CD4-positive, CD25-positive, alpha-beta regulatory T cell (primary cell): ENCODE results near the gene MMP28. TPM values are rescaled to one million over a fixed set of nuclear protein-coding genes. Genes with fewer than 3 reads are reported as not detected.

Experiments
- ATAC-seq, 2 donors: fragments of 150-1000 bp; cut with Tn5 transposase; one replicate each; pipeline ENCODE4 v1.10.0; 2021; ENCODE audit warnings: low read depth in 2 of 2, moderate number of reproducible peaks in 2 of 2, moderate library complexity in 1 of 2
- DNase-seq, 3 donors: peaks; one replicate each; pipeline versions ENCODE4 v3.0.0 to v3.0.0-alpha.2; 2012 to 2022; ENCODE audit warnings: mixed read lengths in 1 of 3
- H3K27ac ChIP-seq: one replicate; pipeline ENCODE4 v1.7.0; 2013; ENCODE audit warnings: mild to moderate bottlenecking, low read length; ENCODE audit not compliant: insufficient read depth, poor library complexity, severe bottlenecking
- H3K27me3 ChIP-seq: one replicate; pipeline ENCODE4 v1.7.0; 2013; ENCODE audit warnings: low read length; ENCODE audit not compliant: control insufficient read depth, insufficient read depth
- H3K36me3 ChIP-seq: one replicate; pipeline ENCODE4 v1.7.0; 2013; ENCODE audit warnings: mild to moderate bottlenecking, low read length, moderate library complexity; ENCODE audit not compliant: control insufficient read depth, insufficient read depth
- H3K4me1 ChIP-seq: 2 replicates; pipeline ENCODE4 v1.7.0; 2013; ENCODE audit warnings: mild to moderate bottlenecking, low read length; ENCODE audit not compliant: insufficient read depth, control insufficient read depth, poor library complexity, severe bottlenecking
- H3K4me3 ChIP-seq: one replicate; pipeline ENCODE4 v1.7.0; 2013; ENCODE audit warnings: low read depth, mild to moderate bottlenecking, low read length, moderate library complexity
- H3K9me3 ChIP-seq, 2 experiments: 1 replicate in 1 of 2; 2 replicates in 1 of 2; pipeline ENCODE4 v1.7.0; 2013; ENCODE audit warnings: low read length in 2 of 2, mild to moderate bottlenecking in 1 of 2, moderate library complexity in 1 of 2; ENCODE audit not compliant: control insufficient read depth in 2 of 2
- H3K27ac Mint-ChIP-seq, 3 donors: one replicate each; pipeline ENCODE4 v1.8.0; 2020 to 2022; ENCODE audit warnings: mild to moderate bottlenecking in 3 of 3, mixed read lengths in 3 of 3, moderate library complexity in 2 of 3
- H3K27me3 Mint-ChIP-seq: one replicate; pipeline ENCODE4 v1.8.0; 2022; ENCODE audit warnings: mild to moderate bottlenecking, mixed read lengths
- H3K36me3 Mint-ChIP-seq: one replicate; pipeline ENCODE4 v1.8.0; 2020; ENCODE audit warnings: mixed read lengths
- H3K4me1 Mint-ChIP-seq, 4 donors: one replicate each; pipeline ENCODE4 v1.8.0; 2020 to 2022; ENCODE audit warnings: mixed read lengths in 4 of 4, mild to moderate bottlenecking in 1 of 4
- H3K4me3 Mint-ChIP-seq, 4 donors: one replicate each; pipeline ENCODE4 v1.8.0; 2020 to 2022; ENCODE audit warnings: mild to moderate bottlenecking in 4 of 4, mixed read lengths in 4 of 4, moderate library complexity in 3 of 4
- H3K9me3 Mint-ChIP-seq, 7 donors: one replicate each; pipeline ENCODE4 v1.8.0; 2020 to 2022; ENCODE audit warnings: mixed read lengths in 7 of 7, mild to moderate bottlenecking in 3 of 7, moderate library complexity in 2 of 7
- polyA plus RNA-seq, 4 donors: library from polyadenylated mRNA; unstranded; fragments of 300-500 nt; fragmentation: Illumina TruSeq; gene quantifications; one replicate each; pipeline ENCODE4 v1.2.3, GENCODE V29; 2021
- total RNA-seq: library from RNA; stranded (reverse); gene quantifications from one replicate; pipeline ENCODE4 v1.2.3, GENCODE V29; 2022

Gene MMP28
- total RNA-seq (not detected), polyA plus RNA-seq (1 to 10 TPM in 2 of 4 donors, under 1 TPM in 1, not detected in 1; 0.80 to 4.3 (median 2.7) TPM)

GRCh38 chr17:35795007-35795870 lies at the start of gene MMP28:
Gene MMP28, minus strand, starts transcription at chr17:35795641. Its CDS starts 264 bp downstream, at chr17:35795377.
- Mint-ChIP-seq H3K27me3 (peaks cover 81% of the 10 kb centered on the region), H3K27ac (peak within 1 kb of the TSS in 1 of 3 donors; percentile 40), H3K4me1 (peaks cover 0 to 19% (median 2%) of the 10 kb centered on the region in 4 donors), H3K4me3 (peak within 1 kb of the TSS; percentile 50 to 80 (median 71)), H3K36me3 (no peaks in the 10 kb centered on the region), H3K9me3 (peaks cover 0 to 5% (median 0%) of the 10 kb centered on the region in 7 donors)
- H3K27me3 ChIP-seq, result peaks cover 33% of the 10 kb centered on the region
- peaks cover 13% of the 10 kb centered on the region for H3K4me1 ChIP-seq
- H3K4me3 ChIP-seq, result peak within 1 kb of the TSS; percentile 37
- no peaks in the 10 kb centered on the region for H3K9me3 ChIP-seq
- DNase-seq (peak in 2 of 3 donors; percentile 26 to 47), ATAC-seq (peak; percentile 66 to 68)
- H3K36me3 ChIP-seq, result no peaks in the 10 kb centered on the region
- H3K27ac ChIP-seq, result no peak within 1 kb of the TSS

GRCh38 chr17:35844547-35844946 lies 49.1 kb upstream of the MMP28 start:
- DNase-seq (no peak), ATAC-seq (no peak)
- Mint-ChIP-seq H3K27me3 (no peaks in the 10 kb centered on the region), H3K4me1 (peaks cover 0 to 3% (median 1%) of the 10 kb centered on the region in 4 donors), H3K36me3 (peaks cover 47% of the 10 kb centered on the region), H3K27ac (peak overlapping the region in 1 of 3 donors; percentile 24), H3K9me3 (peaks cover 0 to 2% (median 0%) of the 10 kb centered on the region in 7 donors), H3K4me3 (no peak overlapping the region)
- no peaks in the 10 kb centered on the region for H3K4me1 ChIP-seq
- H3K27me3 ChIP-seq, result no peaks in the 10 kb centered on the region
- no peak overlapping the region for H3K27ac ChIP-seq
- H3K36me3 ChIP-seq, result peaks cover 89% of the 10 kb centered on the region
- no peaks in the 10 kb centered on the region for H3K9me3 ChIP-seq
- no peak overlapping the region for H3K4me3 ChIP-seq

- H3K4me3 Mint-ChIP-seq, result no peak overlapping the region
- peak overlapping the region in 1 of 3 donors; percentile 59 for H3K27ac Mint-ChIP-seq
- DNase-seq (no peak), ATAC-seq (no peak)
- H3K4me1 ChIP-seq, result no peaks in the 10 kb centered on the region
- no peaks in the 10 kb centered on the region for H3K27me3 Mint-ChIP-seq
- H3K27me3 ChIP-seq, result no peaks in the 10 kb centered on the region
- no peak overlapping the region for H3K4me3 ChIP-seq
- peaks cover 91% of the 10 kb centered on the region for H3K36me3 ChIP-seq
- H3K27ac ChIP-seq, result no peak overlapping the region
- H3K9me3 Mint-ChIP-seq, result peaks cover 0 to 2% (median 0%) of the 10 kb centered on the region in 7 donors
- H3K36me3 Mint-ChIP-seq, result peaks cover 47% of the 10 kb centered on the region
- H3K4me1 Mint-ChIP-seq, result peaks cover 0 to 3% (median 0%) of the 10 kb centered on the region in 4 donors
- no peaks in the 10 kb centered on the region for H3K9me3 ChIP-seq
Measured at GRCh38 chr17:35843698-35844097, 48.3 kb upstream of the MMP28 start.

GRCh38 chr17:35842239-35842638 lies 46.8 kb upstream of the MMP28 start:
- ATAC-seq (no peak), DNase-seq (no peak)
- Mint-ChIP-seq H3K27ac (no peak overlapping the region), H3K4me3 (no peak overlapping the region), H3K36me3 (peaks cover 44% of the 10 kb centered on the region), H3K9me3 (peaks cover 0 to 2% (median 0%) of the 10 kb centered on the region in 7 donors), H3K27me3 (no peaks in the 10 kb centered on the region), H3K4me1 (peaks cover 0 to 1% (median 0%) of the 10 kb centered on the region in 4 donors)
- Histone ChIP-seq H3K9me3 (no peaks in the 10 kb centered on the region), H3K4me3 (no peak overlapping the region), H3K27me3 (no peaks in the 10 kb centered on the region), H3K4me1 (no peaks in the 10 kb centered on the region), H3K36me3 (peaks cover 93% of the 10 kb centered on the region), H3K27ac (no peak overlapping the region)

- Histone ChIP-seq H3K4me1 (no peaks in the 10 kb centered on the region), H3K9me3 (no peaks in the 10 kb centered on the region), H3K27me3 (no peaks in the 10 kb centered on the region), H3K4me3 (no peak overlapping the region), H3K36me3 (peaks cover 92% of the 10 kb centered on the region), H3K27ac (no peak overlapping the region)
- H3K4me1 Mint-ChIP-seq, result peaks cover 0 to 1% (median 0%) of the 10 kb centered on the region in 4 donors
- H3K36me3 Mint-ChIP-seq, result peaks cover 44% of the 10 kb centered on the region
- H3K4me3 Mint-ChIP-seq, result no peak overlapping the region
- ATAC-seq, result no peak
- peaks cover 0 to 2% (median 0%) of the 10 kb centered on the region in 7 donors for H3K9me3 Mint-ChIP-seq
- H3K27me3 Mint-ChIP-seq, result no peaks in the 10 kb centered on the region
- no peak for DNase-seq
- no peak overlapping the region for H3K27ac Mint-ChIP-seq
Measured at GRCh38 chr17:35841505-35841904, 46.1 kb upstream of the MMP28 start.

- DNase-seq, result no peak
- H3K27me3 Mint-ChIP-seq, result no peaks in the 10 kb centered on the region
- H3K27ac Mint-ChIP-seq, result no peak overlapping the region
- H3K9me3 Mint-ChIP-seq, result peaks cover 0 to 2% (median 0%) of the 10 kb centered on the region in 7 donors
- H3K27me3 ChIP-seq, result no peaks in the 10 kb centered on the region
- H3K27ac ChIP-seq, result no peak overlapping the region
- no peak overlapping the region for H3K4me3 ChIP-seq
- H3K9me3 ChIP-seq, result no peaks in the 10 kb centered on the region
- H3K36me3 ChIP-seq, result peaks cover 93% of the 10 kb centered on the region
- peaks cover 44% of the 10 kb centered on the region for H3K36me3 Mint-ChIP-seq
- peaks cover 0 to 4% (median under 1%) of the 10 kb centered on the region in 4 donors for H3K4me1 Mint-ChIP-seq
- no peak for ATAC-seq
- H3K4me3 Mint-ChIP-seq, result no peak overlapping the region
- no peaks in the 10 kb centered on the region for H3K4me1 ChIP-seq
Measured at GRCh38 chr17:35841101-35841500, 45.7 kb upstream of the MMP28 start.

GRCh38 chr17:35825206-35825605 lies 29.8 kb upstream of the MMP28 start:
- H3K4me3 ChIP-seq, result no peak overlapping the region
- H3K36me3 Mint-ChIP-seq, result peaks cover 42% of the 10 kb centered on the region
- DNase-seq (no peak), ATAC-seq (no peak)
- H3K27ac ChIP-seq, result no peak overlapping the region
- H3K27ac Mint-ChIP-seq, result no peak overlapping the region
- peaks cover 6 to 29% (median 11%) of the 10 kb centered on the region in 4 donors for H3K4me1 Mint-ChIP-seq
- no peaks in the 10 kb centered on the region for H3K4me1 ChIP-seq
- no peak overlapping the region for H3K4me3 Mint-ChIP-seq
- H3K36me3 ChIP-seq, result peaks cover 72% of the 10 kb centered on the region
- H3K9me3 ChIP-seq, result no peaks in the 10 kb centered on the region
- H3K27me3 ChIP-seq, result no peaks in the 10 kb centered on the region
- H3K27me3 Mint-ChIP-seq, result no peaks in the 10 kb centered on the region
- no peaks in the 10 kb centered on the region for H3K9me3 Mint-ChIP-seq
